Esophagus squamous epithelium (tissue), 4 donors: ENCODE results near the gene FAM114A2.

Experiments
- CTCF ChIP-seq, 6 experiments: fragments of 450-650 bp in 4 of 6; fragments of 200-600 bp in 2 of 6; sonication (generic) in 2 of 6; IDR thresholded peaks; one replicate each; pipeline ENCODE4 v1.5.1; 2016 to 2019; ENCODE audit warnings: antibody characterized with exemption in 6 of 6, mild to moderate bottlenecking in 4 of 6, moderate library complexity in 4 of 6
- POLR2A ChIP-seq, 4 donors: fragments of 450-650 bp; IDR thresholded peaks; one replicate each; pipeline ENCODE4 v1.6.1; 2017; ENCODE audit warnings: antibody characterized with exemption in 4 of 4, mild to moderate bottlenecking in 4 of 4, moderate library complexity in 3 of 4

- TF ChIP-seq POLR2A (IDR thresholded peaks at IDR 0.05), result no peak
- TF ChIP-seq CTCF (IDR thresholded peaks at IDR 0.05), result no peak
These were observed 48.5 kb upstream of the FAM114A2 start for GRCh38 chr5:154087260-154087659.
